Transverse colon (tissue), 4 donors: Measurements from ENCODE around the gene ALK.

Source experiments
- CTCF ChIP-seq, 5 experiments: fragments of 200-600 bp in 3 of 5; fragments of 450-650 bp in 2 of 5; sonication (generic) in 3 of 5; IDR thresholded peaks; 1 replicate in 2 of 5; 2 replicates in 3 of 5; pipeline ENCODE4 v1.5.1; 2016 to 2017; ENCODE audit warnings: antibody characterized with exemption in 5 of 5, inconsistent platforms in 3 of 5, mild to moderate bottlenecking in 2 of 5, moderate library complexity in 1 of 5
- POLR2A ChIP-seq: fragments of 450-650 bp; IDR thresholded peaks from one replicate; pipeline ENCODE4 v1.6.1; 2016; ENCODE audit warnings: antibody characterized with exemption, mild to moderate bottlenecking, moderate library complexity
- POLR2AphosphoS5 ChIP-seq, 3 donors: sonication (generic); formaldehyde crosslinking; IDR thresholded peaks; one replicate each; pipeline ENCODE4 v1.6.1; 2016; ENCODE audit warnings: antibody characterized with exemption in 3 of 3

GRCh38 chr2:29787473-29788465 lies 133.6 kb downstream of the ALK start:
- TF ChIP-seq CTCF (IDR thresholded peaks at IDR 0.05) (no peak), POLR2A (no peak), POLR2AphosphoS5 (IDR thresholded peaks at IDR 0.05) (no peak)
